Activated naive CD8-positive, alpha-beta T cell treated with anti-CD3 and anti-CD28 coated beads, Interleukin-2, amount 50 U/mL, for 24 hours (primary cell): ENCODE data around the gene GLIPR2.
"Not testable (repeated sequence)": the region's sequence is repeated elsewhere in the genome, so short reads cannot be mapped to it uniquely, and the experiment has no call there.

Experiments used
- ATAC-seq: fragments of 150-1000 bp; cut with Tn5 transposase; one replicate; pipeline ENCODE4 v1.10.0; 2021
- DNase-seq: peaks from one replicate; pipeline ENCODE4 v3.0.0; 2021
- H3K27ac Mint-ChIP-seq: one replicate; pipeline ENCODE4 v1.8.0; 2021; ENCODE audit warnings: mild to moderate bottlenecking, mixed read lengths
- H3K27me3 Mint-ChIP-seq: one replicate; pipeline ENCODE4 v1.8.0; 2021; ENCODE audit warnings: mixed read lengths
- H3K36me3 Mint-ChIP-seq: one replicate; pipeline ENCODE4 v1.8.0; 2021; ENCODE audit warnings: low read depth, mixed read lengths
- H3K4me1 Mint-ChIP-seq: one replicate; pipeline ENCODE4 v1.8.0; 2021; ENCODE audit warnings: mixed read lengths
- H3K4me3 Mint-ChIP-seq: one replicate; pipeline ENCODE4 v1.8.0; 2021; ENCODE audit warnings: mild to moderate bottlenecking, moderate library complexity, mixed read lengths
- H3K9me3 Mint-ChIP-seq: one replicate; pipeline ENCODE4 v1.8.0; 2021; ENCODE audit warnings: mixed read lengths

The GLIPR2 gene

GRCh38 chr9:36112516-36112915 is 24.0 kb upstream of the GLIPR2 start:
- ATAC-seq (no peak), DNase-seq (no peak)
- H3K4me1 Mint-ChIP-seq = peaks cover 8% of the 10 kb centered on the region
- H3K9me3 Mint-ChIP-seq = no peaks in the 10 kb centered on the region
- H3K27me3 Mint-ChIP-seq = no peaks in the 10 kb centered on the region
- H3K36me3 Mint-ChIP-seq = peaks cover 10% of the 10 kb centered on the region
- H3K27ac Mint-ChIP-seq = no peak overlapping the region
- H3K4me3 Mint-ChIP-seq = no peak overlapping the region

- Mint-ChIP-seq H3K27ac (no peak overlapping the region), H3K4me3 (no peak overlapping the region), H3K36me3 (peaks cover 7% of the 10 kb centered on the region), H3K27me3 (no peaks in the 10 kb centered on the region), H3K9me3 (no peaks in the 10 kb centered on the region), H3K4me1 (no peaks in the 10 kb centered on the region)
- no peak for ATAC-seq
- DNase-seq = no peak
These were observed 22.5 kb upstream of the GLIPR2 start for GRCh38 chr9:36113999-36114398.

GRCh38 chr9:36116593-36116992 is 19.9 kb upstream of the GLIPR2 start:
- ATAC-seq (no peak), DNase-seq (no peak)
- no peak overlapping the region for H3K27ac Mint-ChIP-seq
- H3K9me3 Mint-ChIP-seq = no peaks in the 10 kb centered on the region
- H3K36me3 Mint-ChIP-seq = peaks cover 1% of the 10 kb centered on the region
- no peaks in the 10 kb centered on the region for H3K27me3 Mint-ChIP-seq
- no peak overlapping the region for H3K4me3 Mint-ChIP-seq
- no peaks in the 10 kb centered on the region for H3K4me1 Mint-ChIP-seq

- Mint-ChIP-seq H3K9me3 (no peaks in the 10 kb centered on the region), H3K27ac (no peak overlapping the region)
- DNase-seq = no peak
These were observed 18.3 kb upstream of the GLIPR2 start for GRCh38 chr9:36118201-36118600.

GRCh38 chr9:36118706-36119105 is 17.8 kb upstream of the GLIPR2 start:
- Mint-ChIP-seq H3K4me1 (no peaks in the 10 kb centered on the region), H3K27ac (no peak overlapping the region), H3K36me3 (peaks cover 1% of the 10 kb centered on the region), H3K9me3 (no peaks in the 10 kb centered on the region), H3K4me3 (no peak overlapping the region), H3K27me3 (no peaks in the 10 kb centered on the region)
- DNase-seq (no peak), ATAC-seq (no peak)

More at GRCh38 chr9:36118201-36118600, 18.3 kb upstream of the GLIPR2 start:
- Mint-ChIP-seq H3K4me3 (no peak overlapping the region), H3K27me3 (no peaks in the 10 kb centered on the region), H3K36me3 (peaks cover 1% of the 10 kb centered on the region), H3K4me1 (no peaks in the 10 kb centered on the region)
- ATAC-seq = no peak

GRCh38 chr9:36119476-36119875 is 17.1 kb upstream of the GLIPR2 start:
- Mint-ChIP-seq H3K4me3 (no peak overlapping the region), H3K27ac (no peak overlapping the region), H3K27me3 (no peaks in the 10 kb centered on the region), H3K4me1 (no peaks in the 10 kb centered on the region), H3K9me3 (no peaks in the 10 kb centered on the region), H3K36me3 (peaks cover 1% of the 10 kb centered on the region)
- ATAC-seq = no peak
- DNase-seq = no peak

GRCh38 chr9:36120705-36121104 is 15.8 kb upstream of the GLIPR2 start:
- Mint-ChIP-seq H3K4me3 (no peak overlapping the region), H3K36me3 (peaks cover 1% of the 10 kb centered on the region), H3K9me3 (no peaks in the 10 kb centered on the region), H3K27me3 (no peaks in the 10 kb centered on the region), H3K4me1 (peaks cover 6% of the 10 kb centered on the region), H3K27ac (no peak overlapping the region)
- no peak for DNase-seq
- no peak for ATAC-seq

GRCh38 chr9:36121971-36122370 is 14.6 kb upstream of the GLIPR2 start:
- H3K4me1 Mint-ChIP-seq = peaks cover 6% of the 10 kb centered on the region
- DNase-seq = no peak
- no peak overlapping the region for H3K27ac Mint-ChIP-seq
- no peaks in the 10 kb centered on the region for H3K9me3 Mint-ChIP-seq
- ATAC-seq = no peak
- no peaks in the 10 kb centered on the region for H3K27me3 Mint-ChIP-seq
- H3K36me3 Mint-ChIP-seq = peaks cover 1% of the 10 kb centered on the region
- H3K4me3 Mint-ChIP-seq = no peak overlapping the region

- Mint-ChIP-seq H3K9me3 (no peaks in the 10 kb centered on the region), H3K27me3 (no peaks in the 10 kb centered on the region), H3K4me1 (peaks cover 18% of the 10 kb centered on the region), H3K27ac (no peak overlapping the region), H3K4me3 (no peak overlapping the region), H3K36me3 (peaks cover 1% of the 10 kb centered on the region)
- no peak for ATAC-seq
- no peak for DNase-seq
These were observed 13.0 kb upstream of the GLIPR2 start for GRCh38 chr9:36123515-36123914.

- Mint-ChIP-seq H3K36me3 (no peaks in the 10 kb centered on the region), H3K27ac (no peak overlapping the region), H3K27me3 (no peaks in the 10 kb centered on the region), H3K4me3 (no peak overlapping the region), H3K9me3 (no peaks in the 10 kb centered on the region), H3K4me1 (peaks cover 19% of the 10 kb centered on the region)
- ATAC-seq (no peak), DNase-seq (no peak)
These were observed 11.3 kb upstream of the GLIPR2 start for GRCh38 chr9:36125062-36125855.

- no peak overlapping the region for H3K27ac Mint-ChIP-seq
- ATAC-seq = no peak
- no peaks in the 10 kb centered on the region for H3K9me3 Mint-ChIP-seq
- no peaks in the 10 kb centered on the region for H3K36me3 Mint-ChIP-seq
- no peaks in the 10 kb centered on the region for H3K27me3 Mint-ChIP-seq
- peaks cover 19% of the 10 kb centered on the region for H3K4me1 Mint-ChIP-seq
- no peak overlapping the region for H3K4me3 Mint-ChIP-seq
- no peak for DNase-seq
These were observed 10.4 kb upstream of the GLIPR2 start for GRCh38 chr9:36126016-36126730.

GRCh38 chr9:36127652-36128244 is 8.8 kb upstream of the GLIPR2 start:
- Mint-ChIP-seq H3K4me1 (peaks cover 19% of the 10 kb centered on the region), H3K27ac (no peak overlapping the region), H3K27me3 (no peaks in the 10 kb centered on the region), H3K9me3 (no peaks in the 10 kb centered on the region), H3K36me3 (no peaks in the 10 kb centered on the region), H3K4me3 (no peak overlapping the region)
- ATAC-seq (no peak), DNase-seq (no peak)

GRCh38 chr9:36128349-36128748 is 8.2 kb upstream of the GLIPR2 start:
- no peaks in the 10 kb centered on the region for H3K27me3 Mint-ChIP-seq
- no peak overlapping the region for H3K27ac Mint-ChIP-seq
- H3K4me1 Mint-ChIP-seq = peaks cover 19% of the 10 kb centered on the region
- ATAC-seq (no peak), DNase-seq (no peak)
- H3K36me3 Mint-ChIP-seq = no peaks in the 10 kb centered on the region
- no peak overlapping the region for H3K4me3 Mint-ChIP-seq
- no peaks in the 10 kb centered on the region for H3K9me3 Mint-ChIP-seq

GRCh38 chr9:36129139-36129538 is 7.4 kb upstream of the GLIPR2 start:
- Mint-ChIP-seq H3K27ac (no peak overlapping the region), H3K4me1 (peaks cover 19% of the 10 kb centered on the region), H3K27me3 (no peaks in the 10 kb centered on the region), H3K9me3 (no peaks in the 10 kb centered on the region), H3K36me3 (no peaks in the 10 kb centered on the region), H3K4me3 (no peak overlapping the region)
- DNase-seq = no peak
- ATAC-seq = no peak

GRCh38 chr9:36131666-36132065 is 4.9 kb upstream of the GLIPR2 start:
- H3K9me3 Mint-ChIP-seq, H3K27me3 Mint-ChIP-seq, ATAC-seq, H3K36me3 Mint-ChIP-seq, H3K4me3 Mint-ChIP-seq, DNase-seq, H3K27ac Mint-ChIP-seq: not testable (repeated sequence)
- peaks cover 20% of the 10 kb centered on the region for H3K4me1 Mint-ChIP-seq
